Measurements from ENCODE around the gene FBLN2.

DNA sequence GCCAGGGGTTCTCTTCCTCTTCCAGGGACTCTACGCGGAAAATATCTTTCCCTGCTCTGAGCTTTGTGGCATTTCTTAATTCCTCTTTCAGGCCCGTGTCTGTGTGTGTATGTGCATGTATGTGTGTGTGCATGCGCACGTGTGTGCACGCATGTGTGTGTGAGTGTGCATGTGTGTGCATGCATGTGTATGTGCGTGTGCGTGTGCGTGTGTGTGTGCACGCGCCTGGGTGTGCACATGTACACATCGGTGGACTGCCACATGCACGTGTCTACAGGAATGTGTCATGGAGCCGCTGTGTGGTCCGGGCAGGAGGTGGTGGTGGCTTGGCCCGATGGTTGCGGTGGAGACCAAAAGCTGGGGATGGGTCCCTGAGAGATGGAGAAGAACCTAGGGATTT, 133.0 kb downstream of the FBLN2 start:
- TF ChIP-seq, protein P1, sequence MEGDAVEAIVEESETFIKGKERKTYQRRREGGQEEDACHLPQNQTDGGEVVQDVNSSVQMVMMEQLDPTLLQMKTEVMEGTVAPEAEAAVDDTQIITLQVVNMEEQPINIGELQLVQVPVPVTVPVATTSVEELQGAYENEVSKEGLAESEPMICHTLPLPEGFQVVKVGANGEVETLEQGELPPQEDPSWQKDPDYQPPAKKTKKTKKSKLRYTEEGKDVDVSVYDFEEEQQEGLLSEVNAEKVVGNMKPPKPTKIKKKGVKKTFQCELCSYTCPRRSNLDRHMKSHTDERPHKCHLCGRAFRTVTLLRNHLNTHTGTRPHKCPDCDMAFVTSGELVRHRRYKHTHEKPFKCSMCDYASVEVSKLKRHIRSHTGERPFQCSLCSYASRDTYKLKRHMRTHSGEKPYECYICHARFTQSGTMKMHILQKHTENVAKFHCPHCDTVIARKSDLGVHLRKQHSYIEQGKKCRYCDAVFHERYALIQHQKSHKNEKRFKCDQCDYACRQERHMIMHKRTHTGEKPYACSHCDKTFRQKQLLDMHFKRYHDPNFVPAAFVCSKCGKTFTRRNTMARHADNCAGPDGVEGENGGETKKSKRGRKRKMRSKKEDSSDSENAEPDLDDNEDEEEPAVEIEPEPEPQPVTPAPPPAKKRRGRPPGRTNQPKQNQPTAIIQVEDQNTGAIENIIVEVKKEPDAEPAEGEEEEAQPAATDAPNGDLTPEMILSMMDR (IDR thresholded peaks at IDR 0.05): no peak
- no peak for TF ChIP-seq POLR2AphosphoS5 (IDR thresholded peaks at IDR 0.05)
